GM12873 (cell line): ENCODE measurements around the gene DMXL2.

Experiments
- TF ChIP-seq, protein P1 (sequence below): IDR thresholded peaks from 2 replicates; pipeline ENCODE4 v1.5.1; 2012; ENCODE audit warnings: low read depth, mild to moderate bottlenecking, moderate library complexity, low read length, control low read depth; ENCODE audit not compliant: insufficient read depth; ENCODE audit errors: missing control alignments

The DMXL2 gene

DNA sequence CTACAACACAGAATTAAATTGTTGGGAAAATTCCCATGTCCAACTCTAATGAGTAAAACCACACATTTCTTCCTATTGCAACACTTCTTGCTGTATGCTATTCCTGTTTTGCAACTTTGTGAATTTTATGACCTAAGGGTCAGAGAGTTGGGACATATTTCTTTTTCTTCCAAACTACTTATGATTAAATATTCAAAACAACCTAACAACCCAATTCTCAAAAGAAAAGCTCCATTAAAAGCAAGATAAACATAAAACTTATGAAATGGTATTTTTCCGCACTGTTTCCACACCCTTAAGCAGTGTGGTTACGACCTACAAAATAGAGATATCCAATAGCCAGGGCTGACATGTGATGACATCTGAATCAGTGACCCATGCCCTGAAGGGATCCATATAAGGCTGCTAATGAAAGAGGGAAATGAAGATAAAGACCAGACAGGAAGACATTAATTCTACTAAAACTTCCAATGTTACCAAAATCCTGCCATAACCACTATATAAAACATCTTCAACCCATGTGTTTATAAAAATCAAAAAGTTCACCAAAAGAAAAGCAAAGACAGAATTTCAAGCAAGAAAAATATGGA lies 45.6 kb downstream of the DMXL2 start:
- TF ChIP-seq, protein P1, sequence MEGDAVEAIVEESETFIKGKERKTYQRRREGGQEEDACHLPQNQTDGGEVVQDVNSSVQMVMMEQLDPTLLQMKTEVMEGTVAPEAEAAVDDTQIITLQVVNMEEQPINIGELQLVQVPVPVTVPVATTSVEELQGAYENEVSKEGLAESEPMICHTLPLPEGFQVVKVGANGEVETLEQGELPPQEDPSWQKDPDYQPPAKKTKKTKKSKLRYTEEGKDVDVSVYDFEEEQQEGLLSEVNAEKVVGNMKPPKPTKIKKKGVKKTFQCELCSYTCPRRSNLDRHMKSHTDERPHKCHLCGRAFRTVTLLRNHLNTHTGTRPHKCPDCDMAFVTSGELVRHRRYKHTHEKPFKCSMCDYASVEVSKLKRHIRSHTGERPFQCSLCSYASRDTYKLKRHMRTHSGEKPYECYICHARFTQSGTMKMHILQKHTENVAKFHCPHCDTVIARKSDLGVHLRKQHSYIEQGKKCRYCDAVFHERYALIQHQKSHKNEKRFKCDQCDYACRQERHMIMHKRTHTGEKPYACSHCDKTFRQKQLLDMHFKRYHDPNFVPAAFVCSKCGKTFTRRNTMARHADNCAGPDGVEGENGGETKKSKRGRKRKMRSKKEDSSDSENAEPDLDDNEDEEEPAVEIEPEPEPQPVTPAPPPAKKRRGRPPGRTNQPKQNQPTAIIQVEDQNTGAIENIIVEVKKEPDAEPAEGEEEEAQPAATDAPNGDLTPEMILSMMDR, result no peak

DNA sequence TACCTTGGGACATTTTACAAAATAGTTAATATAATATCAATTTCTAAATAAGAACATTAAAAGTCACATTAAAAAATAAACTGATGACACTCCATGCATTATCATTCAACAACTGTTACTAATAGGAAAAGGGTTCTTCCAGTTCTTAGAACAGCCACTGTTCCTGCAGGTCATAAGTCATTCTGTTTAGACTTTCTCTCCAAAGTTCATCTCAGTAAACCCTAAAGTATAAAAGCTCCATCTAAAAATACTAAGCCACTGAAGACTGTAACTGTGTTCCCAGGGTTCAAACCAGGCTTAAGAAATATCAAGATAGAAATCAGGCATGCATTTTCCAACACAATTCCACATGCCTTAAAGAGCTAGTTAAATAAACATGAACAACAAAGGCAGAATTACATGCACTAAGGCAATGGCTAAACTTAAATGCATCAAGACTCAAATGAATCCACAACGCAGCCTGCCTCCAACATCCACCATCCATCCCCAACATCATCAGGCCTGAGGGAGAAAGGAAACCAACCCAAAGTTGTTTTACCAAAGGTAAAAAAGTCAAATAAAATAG lies 46.2 kb downstream of the DMXL2 start:
- TF ChIP-seq, protein P1, result no peak

DNA sequence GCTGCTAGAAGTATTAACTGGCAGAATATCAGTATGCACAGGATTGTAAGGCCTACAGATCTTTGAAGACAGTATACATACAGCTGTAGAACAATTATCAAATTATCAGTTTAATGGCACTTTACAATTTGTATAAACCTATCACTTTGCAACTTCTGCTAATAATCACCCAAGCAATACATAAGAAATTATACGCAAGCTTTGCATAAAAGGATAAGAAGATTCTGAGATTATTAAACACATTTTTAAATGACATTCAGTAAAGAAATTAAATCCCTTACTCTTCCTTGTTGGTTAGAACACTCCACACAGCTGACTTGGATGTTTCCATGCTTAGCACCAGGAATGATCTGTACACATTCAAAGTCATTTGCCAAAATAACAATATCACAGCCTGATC lies 46.8 kb downstream of the DMXL2 start:
- TF ChIP-seq, protein P1, result no peak

DNA sequence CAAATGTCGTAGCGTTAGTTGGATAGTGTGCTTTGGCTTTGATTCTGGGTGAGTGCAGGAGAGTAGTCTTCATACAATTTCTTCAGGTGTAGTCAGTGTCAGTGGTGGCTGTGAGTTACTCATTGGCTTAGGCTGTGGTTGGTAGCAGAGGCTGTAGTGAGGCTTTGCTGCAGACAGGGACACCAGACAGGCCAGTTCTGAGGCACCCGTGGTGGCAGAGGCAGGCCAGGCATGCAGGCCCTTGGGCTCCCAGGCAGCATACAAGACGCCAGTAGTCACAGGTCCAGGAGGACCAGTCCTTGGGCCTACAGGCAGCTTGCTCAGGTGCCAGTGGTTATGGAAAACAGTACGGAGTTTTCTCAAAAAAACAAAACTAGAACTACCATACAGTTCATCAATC lies 61.3 kb downstream of the DMXL2 start:
- TF ChIP-seq, protein P1, result no peak

DNA sequence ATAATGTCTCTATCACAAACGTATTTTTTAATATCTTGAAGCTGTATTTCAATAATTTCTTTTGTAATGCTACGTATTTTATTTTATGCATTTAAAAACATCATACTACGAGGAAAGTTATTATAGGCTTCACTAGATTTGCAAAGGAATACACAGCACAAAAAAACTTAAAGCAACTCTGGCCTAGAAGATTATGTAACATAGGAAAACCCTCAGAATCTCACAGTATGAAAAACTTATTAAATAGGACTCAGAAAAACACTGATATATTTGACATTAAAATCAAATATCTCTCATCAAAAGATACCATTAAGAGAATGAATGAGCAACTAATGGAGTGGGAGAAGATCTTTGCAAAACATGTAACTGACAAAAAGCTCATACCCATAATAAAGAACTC lies 63.7 kb downstream of the DMXL2 start:
- TF ChIP-seq, protein P1, result no peak

DNA sequence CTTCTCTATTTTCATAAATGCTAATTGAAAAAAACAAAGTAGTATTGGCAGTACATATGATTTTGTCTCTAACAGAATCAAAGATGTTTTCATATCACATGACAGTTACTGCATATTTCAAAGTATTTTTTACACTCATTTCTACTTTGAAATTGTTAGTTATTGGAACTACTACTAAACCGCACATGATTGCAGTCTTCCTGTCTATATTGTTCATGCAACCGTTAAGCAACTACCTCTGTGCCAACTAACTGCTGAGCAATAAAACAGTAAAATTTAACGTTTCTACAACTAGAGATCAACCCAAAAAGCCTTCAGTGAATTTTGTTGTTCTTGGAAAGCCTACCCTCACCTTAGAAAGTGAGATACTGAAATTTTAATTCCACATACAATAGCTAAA lies 64.2 kb downstream of the DMXL2 start:
- TF ChIP-seq, protein P1, result no peak

DNA sequence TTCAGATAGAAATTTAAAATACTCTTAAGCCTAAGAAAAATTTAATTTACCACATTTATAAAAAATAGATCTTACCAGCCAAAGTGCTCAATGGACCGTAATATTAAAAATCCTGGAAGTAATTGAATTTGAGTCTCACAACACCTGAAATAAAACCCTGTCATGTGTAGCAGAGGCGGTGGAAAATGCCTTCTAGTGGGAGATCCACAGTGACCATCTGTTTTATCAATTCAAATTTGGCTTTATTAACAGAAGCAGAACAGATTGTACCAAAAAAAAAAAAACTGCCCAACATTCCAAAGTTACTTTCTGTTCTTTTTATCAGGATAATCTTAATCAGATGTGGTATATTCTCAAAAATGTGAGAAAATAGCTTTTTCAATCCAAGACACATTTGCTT lies 71.7 kb downstream of the DMXL2 start:
- TF ChIP-seq, protein P1, result no peak

DNA sequence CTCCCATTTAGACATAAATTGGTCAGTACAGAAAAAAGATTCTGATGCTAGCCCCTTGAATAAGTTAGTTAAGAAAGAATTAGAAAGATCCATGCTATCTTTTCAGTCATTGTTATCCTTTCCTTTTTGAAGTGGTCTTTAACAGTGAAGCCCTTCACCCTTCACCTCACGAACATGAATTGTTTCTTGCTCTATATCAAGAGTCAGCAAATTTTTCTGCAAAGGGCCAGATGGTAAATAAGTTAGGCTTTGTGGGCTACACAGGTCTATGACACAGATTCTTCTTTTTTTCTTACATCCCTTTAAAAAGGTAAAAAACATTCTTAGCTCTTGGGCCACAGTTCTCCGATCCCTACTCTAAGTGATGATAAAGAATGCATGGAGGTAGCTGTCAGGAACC lies 74.9 kb downstream of the DMXL2 start:
- TF ChIP-seq, protein P1, result no peak
